HL-60 (cell line): ENCODE results near the gene CTPS2.

Experiments
- DNase-seq, 2 experiments: peaks; one replicate each; pipeline ENCODE4 v3.0.0-alpha.2; 2010 to 2020; ENCODE audit warnings: low read depth in 1 of 2, low spot score in 1 of 2
- H3K27ac ChIP-seq: fragments of 250-450 bp; sonication (Bioruptor Pico); replicated peaks from 2 replicates; pipeline ENCODE4 v1.5.1; 2020; ENCODE audit warnings: mild to moderate bottlenecking, moderate library complexity
- H3K27me3 ChIP-seq: fragments of 250-450 bp; sonication (Bioruptor Pico); 2 replicates; pipeline ENCODE4 v1.5.1; 2021; ENCODE audit warnings: mild to moderate bottlenecking, moderate library complexity; ENCODE audit not compliant: insufficient read depth, poor library complexity, severe bottlenecking
- H3K4me3 ChIP-seq: replicated peaks from 2 replicates; pipeline ENCODE4 v1.5.1; 2011; ENCODE audit warnings: mild to moderate bottlenecking, control low read depth, low read length; ENCODE audit not compliant: insufficient read depth
- GABPA ChIP-seq: IDR thresholded peaks from 2 replicates; pipeline ENCODE4 v1.6.1; 2012; ENCODE audit warnings: low read depth
- POLR2AphosphoS5 ChIP-seq: IDR thresholded peaks from 2 replicates; pipeline ENCODE4 v1.6.1; 2012; ENCODE audit warnings: low read depth
- REST ChIP-seq: IDR thresholded peaks from 2 replicates; pipeline ENCODE4 v1.6.1; 2012; ENCODE audit warnings: low read depth; ENCODE audit not compliant: insufficient replicate concordance
- SPI1 ChIP-seq: IDR thresholded peaks from 2 replicates; pipeline ENCODE4 v1.6.1; 2012; ENCODE audit warnings: low read depth, mild to moderate bottlenecking, borderline replicate concordance
- TF ChIP-seq, protein P1 (sequence below): IDR thresholded peaks from one replicate; pipeline ENCODE4 v1.5.1; 2011; ENCODE audit warnings: low read length, control low read depth, inconsistent platforms; ENCODE audit not compliant: insufficient read depth

The CTPS2 gene

DNA sequence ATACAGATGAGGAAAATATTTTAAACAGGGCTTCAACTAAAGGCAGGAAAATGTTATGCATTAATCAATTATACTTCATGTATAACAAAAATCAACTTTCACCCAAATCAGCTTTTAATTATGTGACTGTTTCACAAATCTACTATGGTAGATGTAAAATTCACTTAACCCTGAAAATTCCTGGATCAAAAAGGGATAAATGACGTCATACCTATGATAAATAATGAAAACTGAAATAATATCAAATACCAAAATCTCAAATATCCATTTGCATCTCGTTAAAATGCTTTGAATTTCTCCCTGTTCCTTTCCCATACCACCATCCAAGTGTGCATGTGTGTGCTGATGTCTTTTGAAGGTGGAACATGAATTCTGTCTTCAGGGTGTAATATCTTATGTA, 51.0 kb downstream of the CTPS2 start:
- H3K27me3 ChIP-seq: no peaks in the 10 kb centered on the region
- no peak overlapping the region for H3K4me3 ChIP-seq
- H3K27ac ChIP-seq: no peak overlapping the region
- no peak for TF ChIP-seq SPI1
- TF ChIP-seq REST: no peak
- no peak for TF ChIP-seq POLR2AphosphoS5
- no peak for TF ChIP-seq GABPA
- DNase-seq: no peak

- Histone ChIP-seq H3K4me3 (no peak overlapping the region), H3K27ac (no peak overlapping the region), H3K27me3 (no peaks in the 10 kb centered on the region)
- TF ChIP-seq GABPA (no peak), POLR2AphosphoS5 (no peak), REST (no peak), SPI1 (no peak)
- TF ChIP-seq, protein P1, sequence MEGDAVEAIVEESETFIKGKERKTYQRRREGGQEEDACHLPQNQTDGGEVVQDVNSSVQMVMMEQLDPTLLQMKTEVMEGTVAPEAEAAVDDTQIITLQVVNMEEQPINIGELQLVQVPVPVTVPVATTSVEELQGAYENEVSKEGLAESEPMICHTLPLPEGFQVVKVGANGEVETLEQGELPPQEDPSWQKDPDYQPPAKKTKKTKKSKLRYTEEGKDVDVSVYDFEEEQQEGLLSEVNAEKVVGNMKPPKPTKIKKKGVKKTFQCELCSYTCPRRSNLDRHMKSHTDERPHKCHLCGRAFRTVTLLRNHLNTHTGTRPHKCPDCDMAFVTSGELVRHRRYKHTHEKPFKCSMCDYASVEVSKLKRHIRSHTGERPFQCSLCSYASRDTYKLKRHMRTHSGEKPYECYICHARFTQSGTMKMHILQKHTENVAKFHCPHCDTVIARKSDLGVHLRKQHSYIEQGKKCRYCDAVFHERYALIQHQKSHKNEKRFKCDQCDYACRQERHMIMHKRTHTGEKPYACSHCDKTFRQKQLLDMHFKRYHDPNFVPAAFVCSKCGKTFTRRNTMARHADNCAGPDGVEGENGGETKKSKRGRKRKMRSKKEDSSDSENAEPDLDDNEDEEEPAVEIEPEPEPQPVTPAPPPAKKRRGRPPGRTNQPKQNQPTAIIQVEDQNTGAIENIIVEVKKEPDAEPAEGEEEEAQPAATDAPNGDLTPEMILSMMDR: no peak
- DNase-seq: no peak
Measured at GRCh38 chrX:16659321-16659720, 53.1 kb downstream of the CTPS2 start.

- no peak for DNase-seq
- TF ChIP-seq SPI1 (no peak), POLR2AphosphoS5 (no peak), REST (no peak)
- TF ChIP-seq, protein P1: no peak
- no peaks in the 10 kb centered on the region for H3K27me3 ChIP-seq
- H3K27ac ChIP-seq: no peak overlapping the region
- H3K4me3 ChIP-seq: no peak overlapping the region
Measured at GRCh38 chrX:16658284-16658683, 54.2 kb downstream of the CTPS2 start.

DNA sequence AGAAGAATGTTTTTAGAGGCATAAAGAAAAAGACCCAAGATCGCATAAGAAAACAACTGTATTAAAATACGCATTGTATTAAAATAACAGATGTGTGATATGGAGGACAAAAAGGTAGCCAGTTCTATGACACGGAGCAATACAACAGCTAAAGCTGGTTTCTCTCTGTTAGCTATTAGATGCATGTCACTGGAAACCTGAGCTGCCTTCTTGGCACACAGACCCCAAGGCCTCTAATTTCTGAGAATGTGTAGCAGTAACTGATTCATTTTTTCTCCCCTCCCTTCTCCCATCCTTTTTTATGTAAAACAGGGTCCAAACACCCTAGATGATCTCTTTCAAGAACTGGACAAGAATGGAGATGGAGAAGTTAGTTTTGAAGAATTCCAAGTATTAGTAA, 58.4 kb downstream of the CTPS2 start:
- Histone ChIP-seq H3K27ac (no peak overlapping the region), H3K4me3 (no peak overlapping the region), H3K27me3 (no peaks in the 10 kb centered on the region)
- no peak for TF ChIP-seq POLR2AphosphoS5
- no peak for TF ChIP-seq SPI1
- TF ChIP-seq, protein P1: no peak
- no peak for TF ChIP-seq REST
- TF ChIP-seq GABPA: no peak
- DNase-seq: no peak
